CD4-positive, alpha-beta T cell (primary cell): ENCODE data around the gene NAA16. TPM values are rescaled to one million over a fixed set of nuclear protein-coding genes. Genes with fewer than 3 reads are reported as not detected.

Experiments used
- ATAC-seq: fragments of 200-7000 bp; cut with Tn5 transposase; one replicate; pipeline ENCODE4 v1.10.0; 2022; ENCODE audit warnings: mild to moderate bottlenecking; ENCODE audit not compliant: poor library complexity
- CTCF ChIA-PET: fragments of 350-600 bp; sonication (Branson Sonifier 250); formaldehyde crosslinking; loops from one replicate; lab custom pipeline; 2021; ENCODE audit warnings: antibody characterized with exemption, inconsistent platforms; lab: Charles Lee
- POLR2A ChIA-PET: fragments of 350-600 bp; sonication (Branson Sonifier 250); formaldehyde crosslinking; loops from one replicate; lab custom pipeline; 2021; ENCODE audit warnings: antibody characterized with exemption, inconsistent platforms; lab: Charles Lee
- DNase-seq, 14 experiments: peaks; one replicate each; pipeline ENCODE4 v3.0.0-alpha.2; 2013 to 2020; ENCODE audit warnings: mixed read lengths in 2 of 14
- H3K27ac ChIP-seq, 2 donors: one replicate each; pipeline versions ENCODE4 v1.5.1 to v1.7.0; 2013; ENCODE audit warnings: low read length in 2 of 2, low read depth in 1 of 2, mild to moderate bottlenecking in 1 of 2
- H3K27me3 ChIP-seq, 2 experiments: 1 replicate in 1 of 2; 2 replicates in 1 of 2; pipeline versions ENCODE4 v1.6.1 to v1.7.0; 2013; ENCODE audit warnings: low read length in 2 of 2, control low read depth in 1 of 2, mild to moderate bottlenecking in 1 of 2, moderate library complexity in 1 of 2; ENCODE audit not compliant: insufficient read depth in 2 of 2, control insufficient read depth in 1 of 2
- H3K36me3 ChIP-seq: one replicate; pipeline ENCODE4 v1.6.1; 2013; ENCODE audit warnings: low read length, control low read depth; ENCODE audit not compliant: insufficient read depth
- H3K4me1 ChIP-seq: one replicate; pipeline ENCODE4 v1.6.1; 2013; ENCODE audit warnings: low read length, control low read depth; ENCODE audit not compliant: insufficient read depth
- H3K4me3 ChIP-seq: one replicate; pipeline ENCODE4 v1.5.1; 2013; ENCODE audit warnings: mild to moderate bottlenecking, low read length, moderate library complexity
- H3K9me3 ChIP-seq, 2 experiments: 1 replicate in 1 of 2; 2 replicates in 1 of 2; pipeline versions ENCODE4 v1.6.1 to v1.7.0; 2013; ENCODE audit warnings: low read length in 2 of 2, mild to moderate bottlenecking in 2 of 2, control low read depth in 1 of 2, moderate library complexity in 1 of 2; ENCODE audit not compliant: control insufficient read depth in 1 of 2, insufficient read depth in 1 of 2
- H3K27ac Mint-ChIP-seq: one replicate; pipeline ENCODE4 v1.8.0; 2020; ENCODE audit warnings: mixed read lengths
- H3K27me3 Mint-ChIP-seq: one replicate; pipeline ENCODE4 v1.8.0; 2021; ENCODE audit warnings: mixed read lengths
- H3K36me3 Mint-ChIP-seq: one replicate; pipeline ENCODE4 v1.8.0; 2021; ENCODE audit warnings: low read depth, mixed read lengths
- H3K4me1 Mint-ChIP-seq: one replicate; pipeline ENCODE4 v1.8.0; 2021; ENCODE audit warnings: low read depth, mixed read lengths
- H3K4me3 Mint-ChIP-seq: one replicate; pipeline ENCODE4 v1.8.0; 2020; ENCODE audit warnings: mild to moderate bottlenecking, mixed read lengths
- H3K9me3 Mint-ChIP-seq: one replicate; pipeline ENCODE4 v1.8.0; 2020; ENCODE audit warnings: mixed read lengths
- CTCF ChIP-seq: fragments of 200-600 bp; IDR thresholded peaks from one replicate; pipeline ENCODE4 v1.8.0; 2022; ENCODE audit warnings: antibody characterized with exemption, mild to moderate bottlenecking
- intact Hi-C, 2 experiments: fragments of 100-400 bp; cut with DNase I in 1 of 2; cut with micrococcal nuclease in 1 of 2; formaldehyde crosslinking; loops; one replicate each; pipeline versions ENCODE4 v1.15.1 to v1.9.0; 2023 to 2025; cut with DNase I, micrococcal nuclease
- total RNA-seq, 174 experiments: library from RNA in 2 of 174; stranded (reverse) in 2 of 174; gene quantifications; one replicate each; pipeline ENCODE4 v1.2.3 and lab custom pipeline; 2021 to 2026

NAA16 gene
- total RNA-seq, 2 experiments from 2014 or later = 76.9 to 80.5 TPM

GRCh38 chr13:41291246-41291645 is 19.8 kb upstream of the NAA16 start:
- Histone ChIP-seq H3K27ac (no peak overlapping the region), H3K4me1 (peaks cover 8% of the 10 kb centered on the region), H3K36me3 (no peaks in the 10 kb centered on the region), H3K27me3 (no peaks in the 10 kb centered on the region), H3K4me3 (no peak overlapping the region), H3K9me3 (peaks cover 0 to 9% of the 10 kb centered on the region in 2 experiments)
- peaks cover 3% of the 10 kb centered on the region for H3K9me3 Mint-ChIP-seq
- ChIA-PET CTCF (interaction anchor here (0.8 kb wide), 1 partner anchor 1348 kb away, joined by 3 read pairs; no protein-coding TSS in a partner anchor), POLR2A (interaction anchor here (0.6 kb wide), 1 partner anchor 19 kb away, joined by 3 read pairs; no protein-coding TSS in a partner anchor)
- ATAC-seq (no peak), DNase-seq (no peak)
- H3K4me3 Mint-ChIP-seq = no peak overlapping the region
- H3K4me1 Mint-ChIP-seq = peaks cover 28% of the 10 kb centered on the region
- no peak overlapping the region for H3K27ac Mint-ChIP-seq
- peaks cover 4% of the 10 kb centered on the region for H3K36me3 Mint-ChIP-seq
- no peaks in the 10 kb centered on the region for H3K27me3 Mint-ChIP-seq
- intact Hi-C loops = no loop called here
- TF ChIP-seq CTCF = no peak

- Mint-ChIP-seq H3K27ac (no peak overlapping the region), H3K9me3 (no peaks in the 10 kb centered on the region), H3K27me3 (no peaks in the 10 kb centered on the region), H3K4me3 (no peak overlapping the region), H3K36me3 (peaks cover 4% of the 10 kb centered on the region), H3K4me1 (peaks cover 8% of the 10 kb centered on the region)
- no peak for TF ChIP-seq CTCF
- POLR2A ChIA-PET = no interaction called here
- no peak overlapping the region for H3K27ac ChIP-seq
- H3K27me3 ChIP-seq = no peaks in the 10 kb centered on the region
- no peak for DNase-seq
- peaks cover 0 to 9% of the 10 kb centered on the region in 2 experiments for H3K9me3 ChIP-seq
- CTCF ChIA-PET = no interaction called here
- no peak overlapping the region for H3K4me3 ChIP-seq
- intact Hi-C loops = no loop called here
- no peaks in the 10 kb centered on the region for H3K36me3 ChIP-seq
- H3K4me1 ChIP-seq = peaks cover under 1% of the 10 kb centered on the region
- ATAC-seq = no peak
Observed at GRCh38 chr13:41293272-41293671, 17.8 kb upstream of the NAA16 start.

GRCh38 chr13:41294914-41295313 is 16.2 kb upstream of the NAA16 start:
- peaks cover 0 to 9% of the 10 kb centered on the region in 2 experiments for H3K9me3 ChIP-seq
- H3K4me3 ChIP-seq = no peak overlapping the region
- DNase-seq (no peak), ATAC-seq (no peak)
- Mint-ChIP-seq H3K4me3 (no peak overlapping the region), H3K27ac (no peak overlapping the region), H3K9me3 (no peaks in the 10 kb centered on the region), H3K27me3 (no peaks in the 10 kb centered on the region), H3K36me3 (peaks cover 4% of the 10 kb centered on the region), H3K4me1 (peaks cover 4% of the 10 kb centered on the region)
- no peaks in the 10 kb centered on the region for H3K36me3 ChIP-seq
- ChIA-PET CTCF (no interaction called here), POLR2A (no interaction called here)
- H3K27me3 ChIP-seq = no peaks in the 10 kb centered on the region
- no peak for TF ChIP-seq CTCF
- H3K27ac ChIP-seq = no peak overlapping the region
- intact Hi-C loops = no loop called here
- no peaks in the 10 kb centered on the region for H3K4me1 ChIP-seq
